ENCODE measurements around the gene ELMOD2.

The ELMOD2 gene

DNA sequence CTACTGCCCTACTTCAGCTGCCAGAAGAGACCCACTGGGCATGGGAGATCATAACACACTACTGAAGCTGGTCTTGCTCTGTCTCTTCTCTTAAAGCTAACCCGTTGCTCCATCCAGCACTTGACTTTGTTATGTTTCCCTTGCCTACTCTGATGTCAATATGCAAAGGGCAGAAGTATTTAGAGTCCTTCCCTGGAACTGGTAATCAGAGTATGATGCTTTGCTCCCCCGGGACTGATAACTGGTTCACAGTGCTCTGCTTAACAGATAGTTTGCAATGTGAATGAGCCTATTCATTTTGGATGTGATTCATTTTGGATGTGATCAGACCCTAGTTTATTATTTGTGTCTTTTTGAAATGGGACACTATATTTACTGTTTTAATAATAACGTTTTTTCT, 57.1 kb downstream of the ELMOD2 start:
- no peak for DNase-seq (ENCODE audit: low spot score)

DNA sequence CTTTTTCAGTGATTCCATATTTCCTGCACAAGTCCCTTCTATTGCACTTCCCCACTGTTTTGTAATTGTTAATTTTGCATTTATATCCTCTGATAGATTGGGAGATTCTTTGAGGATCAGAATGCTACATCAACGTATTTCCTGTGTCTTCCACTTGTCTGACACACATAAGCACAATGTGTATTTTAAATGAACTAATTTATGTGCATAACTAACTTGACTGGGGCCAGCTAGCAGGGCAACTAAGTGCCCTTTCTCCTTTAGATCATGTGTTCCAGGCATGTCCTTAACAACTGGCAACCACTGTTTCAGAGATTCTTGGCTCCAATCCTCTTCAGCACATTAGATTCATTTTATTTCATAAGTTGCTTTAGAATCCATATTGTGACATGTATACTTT, 60.5 kb downstream of the ELMOD2 start:
- DNase-seq (ENCODE audit: low spot score), result no peak

DNA sequence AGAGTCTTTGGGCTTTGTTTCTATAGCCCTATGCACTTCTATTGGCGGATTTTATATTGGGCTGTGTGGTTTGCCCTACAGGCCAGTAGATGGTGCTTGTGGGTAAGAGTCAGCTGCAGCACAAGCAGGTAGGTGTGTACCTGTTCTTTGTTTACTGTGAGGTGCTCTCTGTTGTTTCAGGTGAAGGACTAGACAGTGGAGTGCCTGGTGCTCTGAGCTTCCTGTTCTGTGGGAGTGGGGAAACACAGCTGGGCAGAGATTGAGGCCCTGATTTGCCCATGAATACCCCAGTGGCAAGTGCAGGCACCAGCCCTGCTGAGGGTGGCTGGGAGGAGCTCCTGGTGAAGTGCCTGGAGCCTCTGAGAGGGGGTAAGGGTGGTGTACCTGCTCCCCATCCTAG, 71.1 kb downstream of the ELMOD2 start:
- no peak for DNase-seq (ENCODE audit: low spot score)

DNA sequence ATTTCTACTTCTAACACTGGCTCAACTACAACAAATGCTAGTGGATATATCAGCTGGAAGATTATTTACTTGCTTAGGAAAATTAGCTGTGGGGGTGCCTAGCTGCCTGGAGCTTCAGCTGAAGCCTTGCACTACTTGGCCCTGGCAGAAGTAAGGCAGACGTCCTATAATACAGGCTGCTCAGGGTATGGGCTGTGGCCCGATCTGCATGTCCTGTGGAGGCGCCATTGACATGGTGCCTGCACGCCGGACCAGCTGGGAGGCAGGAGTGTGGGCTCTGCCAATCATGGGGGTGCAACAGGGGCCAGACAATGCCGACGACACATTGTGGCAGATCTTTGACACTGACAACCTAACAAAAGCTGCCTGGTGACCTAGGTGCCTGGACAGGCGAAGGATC, 76.4 kb downstream of the ELMOD2 start:
- no peak for DNase-seq (ENCODE audit: low spot score)

GRCh38 chr4:140602714-140603113, 78.7 kb downstream of the ELMOD2 start:
- no peak for DNase-seq (ENCODE audit: low spot score)

GRCh38 chr4:140603286-140603685, 79.3 kb downstream of the ELMOD2 start:
- no peak for DNase-seq (ENCODE audit: low spot score)
